Activated CD8-positive, alpha-beta memory T cell treated with anti-CD3 and anti-CD28 coated beads, Interleukin-2, amount 50 U/mL, for 48 hours (primary cell): ENCODE data around the gene TMEM87B.
"Not testable (repeated sequence)": the region's sequence is repeated elsewhere in the genome, so short reads cannot be mapped to it uniquely, and the experiment has no call there.

ENCODE experiments used
- DNase-seq: peaks from one replicate; pipeline ENCODE4 v3.0.0-alpha.2; 2020

TMEM87B gene

GRCh38 chr2:112137516-112138158 lies 82.6 kb downstream of the TMEM87B start:
- DNase-seq = no peak

DNA sequence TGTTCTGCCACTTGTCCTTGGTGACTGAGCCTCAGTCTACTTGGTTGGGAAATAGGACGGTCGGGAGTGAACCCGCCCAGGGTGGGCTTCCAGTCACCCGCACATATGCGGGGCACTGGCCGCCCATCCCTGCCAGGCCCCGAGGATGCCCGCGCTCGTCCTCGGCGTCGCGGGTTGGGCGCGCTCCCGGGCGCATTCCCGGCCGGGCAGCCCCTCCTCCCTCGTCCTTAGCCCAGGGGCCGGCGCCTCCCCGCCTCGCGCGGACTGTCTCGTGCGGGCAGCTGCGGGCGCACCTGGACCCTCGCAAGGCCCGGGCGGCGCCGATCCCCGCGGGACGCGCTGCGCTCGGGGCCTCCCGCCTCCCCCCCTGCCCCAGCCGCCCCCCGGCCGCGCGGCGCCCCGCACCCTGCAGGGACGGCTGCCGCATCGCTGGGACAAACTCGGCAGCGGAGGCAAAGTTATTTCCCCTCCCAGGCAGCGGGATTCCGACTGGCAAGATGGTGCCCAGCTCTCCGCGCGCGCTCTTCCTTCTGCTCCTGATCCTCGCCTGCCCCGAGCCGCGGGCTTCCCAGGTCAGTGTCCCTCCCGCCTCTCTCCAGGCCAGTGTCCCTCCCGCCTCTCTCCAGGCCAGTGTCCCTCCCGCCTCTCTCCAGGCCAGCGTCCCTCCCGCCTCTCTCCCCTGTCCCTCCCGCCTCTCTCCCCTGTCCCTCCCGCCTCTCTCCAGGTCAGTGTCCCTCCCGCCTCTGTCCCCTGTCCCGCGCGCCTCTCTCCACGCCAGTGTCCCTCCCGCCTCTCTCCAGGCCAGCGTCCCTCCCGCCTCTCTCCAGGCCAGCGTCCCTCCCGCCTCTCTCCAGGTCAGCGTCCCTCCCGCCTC lies 83.3 kb downstream of the TMEM87B start, which contains the start of gene FBLN7:
Gene FBLN7, plus strand, starts transcription at position 227 of the 874 bp plus-strand sequence. Its CDS starts 271 bp downstream, at position 498.
- no peak for DNase-seq

DNA sequence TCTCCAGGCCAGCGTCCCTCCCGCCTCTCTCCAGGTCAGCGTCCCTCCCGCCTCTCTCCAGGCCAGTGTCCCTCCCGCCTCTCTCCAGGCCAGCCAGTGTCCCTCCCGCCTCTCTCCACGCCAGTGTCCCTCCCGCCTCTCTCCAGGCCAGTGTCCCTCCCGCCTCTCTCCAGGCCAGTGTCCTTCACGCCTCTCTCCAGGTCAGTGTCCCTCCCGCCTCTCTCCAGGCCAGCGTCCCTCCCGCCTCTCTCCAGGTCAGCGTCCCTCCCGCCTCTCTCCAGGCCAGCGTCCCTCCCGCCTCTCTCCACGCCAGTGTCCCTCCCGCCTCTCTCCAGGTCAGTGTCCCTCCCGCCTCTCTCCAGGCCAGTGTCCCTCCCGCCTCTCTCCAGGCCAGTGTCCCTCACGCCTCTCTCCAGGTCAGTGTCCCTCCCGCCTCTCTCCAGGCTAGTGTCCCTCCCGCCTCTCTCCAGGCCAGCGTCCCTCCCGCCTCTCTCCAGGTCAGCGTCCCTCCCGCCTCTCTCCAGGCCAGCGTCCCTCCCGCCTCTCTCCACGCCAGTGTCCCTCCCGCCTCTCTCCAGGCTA lies 84.1 kb downstream of the TMEM87B start:
- not testable (repeated sequence) for DNase-seq

DNA sequence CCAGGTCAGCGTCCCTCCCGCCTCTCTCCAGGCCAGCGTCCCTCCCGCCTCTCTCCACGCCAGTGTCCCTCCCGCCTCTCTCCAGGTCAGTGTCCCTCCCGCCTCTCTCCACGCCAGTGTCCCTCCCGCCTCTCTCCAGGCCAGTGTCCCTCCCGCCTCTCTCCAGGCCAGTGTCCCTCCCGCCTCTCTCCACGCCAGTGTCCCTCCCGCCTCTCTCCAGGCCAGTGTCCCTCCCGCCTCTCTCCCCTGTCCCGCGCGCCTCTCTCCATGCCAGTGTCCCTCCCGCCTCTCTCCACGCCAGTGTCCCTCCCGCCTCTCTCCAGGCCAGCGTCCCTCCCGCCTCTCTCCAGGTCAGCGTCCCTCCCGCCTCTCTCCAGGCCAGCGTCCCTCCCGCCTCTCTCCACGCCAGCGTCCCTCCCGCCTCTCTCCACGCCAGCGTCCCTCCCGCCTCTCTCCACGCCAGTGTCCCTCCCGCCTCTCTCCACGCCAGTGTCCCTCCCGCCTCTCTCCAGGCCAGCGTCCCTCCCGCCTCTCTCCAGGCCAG lies 84.7 kb downstream of the TMEM87B start:
- DNase-seq = not testable (repeated sequence)

DNA sequence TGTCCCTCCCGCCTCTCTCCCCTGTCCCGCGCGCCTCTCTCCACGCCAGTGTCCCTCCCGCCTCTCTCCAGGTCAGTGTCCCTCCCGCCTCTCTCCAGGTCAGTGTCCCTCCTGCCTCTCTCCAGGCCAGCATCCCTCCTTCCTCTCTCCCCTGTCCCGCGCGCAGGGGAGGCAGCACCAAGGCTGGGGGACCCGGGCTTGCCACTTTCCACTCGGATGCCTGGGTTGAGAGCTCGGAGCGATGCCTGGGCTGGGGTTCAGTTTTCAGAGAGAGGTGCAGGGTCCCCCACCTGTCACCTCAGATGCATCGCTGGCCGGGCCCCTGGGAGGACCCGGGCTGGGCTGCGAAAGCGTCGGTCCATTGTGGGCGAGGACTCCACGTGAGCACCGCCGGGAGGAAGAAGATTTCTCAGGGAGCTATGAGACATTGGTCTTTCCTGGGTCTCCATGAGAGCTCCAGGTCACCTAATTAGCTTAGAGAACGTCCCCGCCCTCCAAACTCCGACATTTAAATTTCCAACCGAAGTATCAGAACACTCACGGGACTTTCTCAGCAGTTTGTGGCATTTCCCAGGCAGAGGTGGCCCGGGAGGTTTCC lies 85.2 kb downstream of the TMEM87B start:
- no peak for DNase-seq

DNA sequence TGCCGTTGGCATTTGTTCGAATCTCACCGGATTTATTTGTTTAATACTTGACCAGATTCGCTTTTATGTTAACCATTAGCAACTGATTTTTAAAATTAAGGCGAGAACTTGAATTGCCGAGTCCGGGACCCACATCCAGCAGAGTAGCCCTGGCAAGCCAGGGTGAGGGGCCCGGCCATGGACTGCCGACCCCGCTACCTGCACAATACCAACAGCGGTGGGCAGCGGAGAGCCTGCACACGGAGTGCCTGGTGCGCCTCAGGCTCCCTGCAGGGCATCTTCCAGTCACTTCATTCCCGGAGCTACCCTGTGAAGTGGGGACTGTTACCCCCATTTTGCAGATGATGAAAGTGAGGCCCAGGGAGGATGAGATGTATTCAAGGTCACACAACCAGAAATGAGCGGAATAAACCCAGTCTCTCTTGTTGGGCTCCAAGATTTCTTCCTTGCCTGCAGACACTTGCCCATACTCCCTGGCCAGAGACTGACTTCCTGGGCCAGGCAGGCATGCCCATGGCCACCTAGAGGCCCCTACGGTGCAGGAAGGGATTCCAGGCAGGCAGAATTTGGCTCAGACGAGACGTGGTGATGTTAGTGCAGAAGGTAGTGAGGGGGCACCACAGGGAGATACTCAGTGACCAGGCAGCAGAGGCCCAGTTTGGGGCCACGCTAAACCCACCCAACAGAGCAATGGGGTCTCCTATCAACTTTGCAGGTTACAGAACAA lies 86.0 kb downstream of the TMEM87B start:
- no peak for DNase-seq

- no peak for DNase-seq
These were observed 86.5 kb downstream of the TMEM87B start for GRCh38 chr2:112141626-112142007.

- no peak for DNase-seq
These were observed 87.5 kb downstream of the TMEM87B start for GRCh38 chr2:112142525-112143078.

GRCh38 chr2:112143150-112143549 lies 88.1 kb downstream of the TMEM87B start:
- no peak for DNase-seq

DNA sequence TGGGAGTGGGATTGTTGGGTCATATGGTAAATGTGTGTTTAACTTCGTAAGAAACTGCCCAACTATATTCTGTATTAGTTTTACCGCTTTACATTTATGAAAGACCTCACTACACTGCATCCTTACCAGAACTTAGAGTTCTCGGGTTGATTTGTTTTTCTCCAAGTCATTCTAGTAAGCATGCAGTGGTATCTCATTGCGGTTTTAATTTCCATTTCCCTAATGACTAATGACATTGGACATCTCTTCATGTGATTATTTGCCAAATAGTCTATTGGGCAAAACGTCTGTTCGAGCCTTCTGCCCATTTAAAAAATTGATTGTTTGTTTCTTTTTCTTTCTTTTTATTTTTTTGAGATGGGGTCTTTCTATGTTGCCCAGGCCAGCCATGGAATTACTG lies 89.9 kb downstream of the TMEM87B start:
- DNase-seq = no peak

- DNase-seq = no peak
These were observed 92.5 kb downstream of the TMEM87B start for GRCh38 chr2:112147382-112148168.

DNA sequence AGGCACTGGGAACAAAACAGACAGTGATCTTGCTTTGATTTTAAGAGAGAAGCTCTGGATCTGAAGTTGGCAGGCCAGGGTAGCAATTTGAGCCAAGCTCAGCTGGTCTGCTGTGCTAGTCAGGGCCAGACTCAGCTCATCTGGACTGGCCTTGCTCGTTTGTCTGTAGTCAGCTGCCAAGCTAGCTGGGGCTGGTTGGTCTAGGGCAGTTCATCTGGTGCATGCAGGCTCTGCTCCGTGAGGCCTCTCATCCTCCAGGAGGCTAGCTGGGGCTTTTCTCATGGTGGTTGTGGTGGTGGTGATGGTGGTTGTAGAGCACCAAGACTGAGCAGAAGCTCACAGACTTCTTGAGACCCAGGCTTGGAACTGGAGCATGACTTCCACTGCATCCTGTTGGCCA lies 93.4 kb downstream of the TMEM87B start:
- no peak for DNase-seq

GRCh38 chr2:112149194-112149593 lies 94.1 kb downstream of the TMEM87B start:
- no peak for DNase-seq

GRCh38 chr2:112149866-112150435 lies 94.9 kb downstream of the TMEM87B start:
- no peak for DNase-seq

- DNase-seq = no peak
These were observed 95.4 kb downstream of the TMEM87B start for GRCh38 chr2:112150447-112150846.

DNA sequence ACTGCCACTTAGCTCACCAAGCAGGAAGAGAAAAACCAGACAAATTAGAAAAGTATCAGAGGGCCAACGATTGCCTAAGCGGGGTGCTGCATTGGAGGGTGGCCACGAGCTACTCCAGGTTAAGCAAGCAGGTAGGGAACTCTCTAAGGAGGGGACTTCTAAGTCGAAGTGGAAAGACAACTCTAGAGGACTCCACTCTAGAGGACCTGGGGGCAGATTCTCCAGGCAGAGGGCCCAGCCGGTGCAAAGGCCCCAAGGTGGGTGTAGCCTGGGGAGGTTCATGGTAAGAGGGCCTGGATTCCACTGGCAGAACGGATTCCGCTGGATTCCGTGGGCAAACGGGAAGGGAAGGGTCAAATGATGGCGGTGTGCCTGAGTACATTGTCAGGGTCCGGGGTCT lies 95.8 kb downstream of the TMEM87B start:
- DNase-seq = no peak

GRCh38 chr2:112151271-112151670 lies 96.2 kb downstream of the TMEM87B start:
- no peak for DNase-seq

GRCh38 chr2:112151701-112152440 lies 96.8 kb downstream of the TMEM87B start:
- DNase-seq = no peak

GRCh38 chr2:112152476-112153178 lies 97.6 kb downstream of the TMEM87B start:
- DNase-seq = peak; percentile 42

DNA sequence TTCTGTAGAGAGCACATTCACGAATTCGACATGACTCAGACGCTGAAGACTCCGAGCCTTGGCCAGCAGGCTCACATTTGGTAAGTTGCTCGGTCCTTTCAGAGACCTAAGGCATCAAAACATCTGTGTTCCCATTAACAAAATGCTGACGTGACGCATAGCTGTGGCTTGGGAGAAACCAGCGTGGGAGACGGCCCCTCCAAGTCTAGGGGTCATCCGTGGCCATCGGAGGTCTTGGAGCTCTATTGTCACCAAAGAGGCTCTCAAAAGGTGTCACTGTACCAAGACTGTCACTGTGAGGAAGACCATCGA lies 98.1 kb downstream of the TMEM87B start:
- DNase-seq = no peak
